Measurements from ENCODE around the gene ATP12A. TPM values are rescaled to one million over a fixed set of nuclear protein-coding genes. Genes with fewer than 3 reads are reported as not detected.

ATP12A gene
- total RNA-seq, 4 donors from 2014 or later = not detected

- no peak for TF ChIP-seq CTCF (IDR thresholded peaks at IDR 0.05; ENCODE audit: low read depth)
Observed at GRCh38 chr13:24672141-24673132, 7.8 kb upstream of the ATP12A start.

- TF ChIP-seq CTCF (IDR thresholded peaks at IDR 0.05; ENCODE audit: low read depth) = no peak
Observed at GRCh38 chr13:24675806-24676570, 4.2 kb upstream of the ATP12A start.

GRCh38 chr13:24678151-24678550 is 2.1 kb upstream of the ATP12A start:
- TF ChIP-seq CTCF (IDR thresholded peaks at IDR 0.05; ENCODE audit: low read depth) = no peak

GRCh38 chr13:24679686-24680085 is 522 bp upstream of the ATP12A start:
- TF ChIP-seq CTCF (IDR thresholded peaks at IDR 0.05; ENCODE audit: low read depth) = no peak

GRCh38 chr13:24680921-24681604 is 855 bp downstream of the ATP12A start:
- no peak for TF ChIP-seq CTCF (IDR thresholded peaks at IDR 0.05; ENCODE audit: low read depth)

- no peak for TF ChIP-seq CTCF (IDR thresholded peaks at IDR 0.05; ENCODE audit: low read depth)
Observed at GRCh38 chr13:24681930-24682329, 1.7 kb downstream of the ATP12A start.

Data from subcutaneous adipose tissue (tissue), 4 donors.